HG02678 (cell line): ENCODE data around the gene MERTK.
"Not testable (repeated sequence)": the region's sequence is repeated elsewhere in the genome, so short reads cannot be mapped to it uniquely, and the experiment has no call there.

Experiments used
- ATAC-seq: cut with Tn5 transposase; IDR thresholded peaks from one replicate; pipeline ENCODE4 v1.9.1; 2021; ENCODE audit warnings: mild to moderate bottlenecking, moderate library complexity; ENCODE audit not compliant: unreplicated experiment

Gene MERTK

GRCh38 chr2:111909079-111909478, 10.7 kb downstream of the MERTK start:
- ATAC-seq = no peak

- not testable (repeated sequence) for ATAC-seq
These were observed 11.6 kb downstream of the MERTK start for GRCh38 chr2:111909997-111910396.

- ATAC-seq = no peak
These were observed 12.3 kb downstream of the MERTK start for GRCh38 chr2:111910609-111911277.

- ATAC-seq = not testable (repeated sequence)
These were observed 13.0 kb downstream of the MERTK start for GRCh38 chr2:111911295-111911977.

- ATAC-seq = no peak
These were observed 14.1 kb downstream of the MERTK start for GRCh38 chr2:111912547-111912946.

GRCh38 chr2:111917106-111917505, 18.7 kb downstream of the MERTK start:
- no peak for ATAC-seq

- ATAC-seq = no peak
These were observed 20.0 kb downstream of the MERTK start for GRCh38 chr2:111918383-111918806.

- ATAC-seq = no peak
These were observed 21.0 kb downstream of the MERTK start for GRCh38 chr2:111919365-111919764.

- no peak for ATAC-seq
These were observed 21.6 kb downstream of the MERTK start for GRCh38 chr2:111919794-111920608.

- no peak for ATAC-seq
These were observed 24.9 kb downstream of the MERTK start for GRCh38 chr2:111923276-111923804.

- no peak for ATAC-seq
These were observed 26.3 kb downstream of the MERTK start for GRCh38 chr2:111924617-111925107.

- no peak for ATAC-seq
These were observed 29.3 kb downstream of the MERTK start for GRCh38 chr2:111927723-111928122.

GRCh38 chr2:111930409-111930808, 32.0 kb downstream of the MERTK start:
- no peak for ATAC-seq

GRCh38 chr2:111930875-111931274, 32.5 kb downstream of the MERTK start:
- no peak for ATAC-seq

GRCh38 chr2:111932841-111933291, 34.5 kb downstream of the MERTK start:
- no peak for ATAC-seq

- not testable (repeated sequence) for ATAC-seq
These were observed 35.5 kb downstream of the MERTK start for GRCh38 chr2:111933900-111934299.

- no peak for ATAC-seq
These were observed 38.5 kb downstream of the MERTK start for GRCh38 chr2:111936881-111937280.

- no peak for ATAC-seq
These were observed 40.0 kb downstream of the MERTK start for GRCh38 chr2:111938392-111938791.

GRCh38 chr2:111940333-111941196, 42.2 kb downstream of the MERTK start:
- ATAC-seq = no peak

GRCh38 chr2:111941531-111941930, 43.1 kb downstream of the MERTK start:
- ATAC-seq = no peak
